Sigmoid colon (tissue), 4 donors: Measurements from ENCODE around the gene TRIM24.

Source experiments
- EP300 ChIP-seq, 4 donors: sonication (generic); formaldehyde crosslinking; IDR thresholded peaks; one replicate each; pipeline ENCODE4 v1.6.1; 2017; ENCODE audit warnings: antibody characterized with exemption in 4 of 4
- POLR2A ChIP-seq, 2 donors: fragments of 450-650 bp; IDR thresholded peaks; one replicate each; pipeline ENCODE4 v1.6.1; 2016; ENCODE audit warnings: antibody characterized with exemption in 2 of 2, mild to moderate bottlenecking in 2 of 2, moderate library complexity in 2 of 2
- POLR2AphosphoS5 ChIP-seq, 4 donors: sonication (generic); formaldehyde crosslinking; IDR thresholded peaks; one replicate each; pipeline ENCODE4 v1.6.1; 2017; ENCODE audit warnings: antibody characterized with exemption in 4 of 4
- TF ChIP-seq, protein P1 (sequence below), 4 experiments: fragments of 450-650 bp in 3 of 4; fragments of 200-600 bp in 1 of 4; IDR thresholded peaks; one replicate each; pipeline ENCODE4 v1.5.1; 2016 to 2019; ENCODE audit warnings: antibody characterized with exemption in 4 of 4, mild to moderate bottlenecking in 3 of 4, moderate library complexity in 2 of 4

DNA sequence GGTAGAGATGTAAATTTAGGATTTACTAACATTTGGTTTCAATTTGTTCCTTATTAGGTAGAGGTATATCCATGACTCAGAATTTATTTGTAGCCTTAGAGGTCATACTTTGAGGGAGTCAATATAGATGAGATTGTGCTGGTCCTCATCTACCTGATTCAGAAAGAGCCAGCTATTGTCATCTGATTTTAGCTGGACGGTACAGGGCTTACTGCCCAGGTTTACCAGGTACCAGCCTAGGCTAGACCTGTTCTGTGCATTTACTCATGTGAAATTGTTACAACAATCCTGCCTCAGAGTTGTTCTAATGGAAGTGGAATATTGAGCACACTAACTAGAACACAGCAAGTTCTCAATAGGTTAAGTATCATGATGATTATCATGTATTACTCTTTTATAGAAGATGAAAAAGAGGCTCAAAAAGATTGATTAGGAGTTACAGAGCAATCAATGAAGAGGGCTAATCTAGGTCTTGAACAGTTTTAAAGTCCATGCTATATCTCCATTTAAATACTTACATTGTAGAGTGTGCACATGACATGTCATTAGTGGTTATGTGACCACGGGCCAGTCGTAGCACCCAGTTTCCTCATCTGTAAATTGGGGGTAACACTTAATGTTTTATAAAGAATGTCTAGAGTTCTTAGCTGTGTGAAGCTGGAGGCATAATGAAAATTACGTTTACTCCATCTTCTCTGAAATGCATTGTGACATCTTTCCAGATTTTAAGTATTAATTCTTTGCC, 42.1 kb downstream of the TRIM24 start:
- TF ChIP-seq, protein P1, sequence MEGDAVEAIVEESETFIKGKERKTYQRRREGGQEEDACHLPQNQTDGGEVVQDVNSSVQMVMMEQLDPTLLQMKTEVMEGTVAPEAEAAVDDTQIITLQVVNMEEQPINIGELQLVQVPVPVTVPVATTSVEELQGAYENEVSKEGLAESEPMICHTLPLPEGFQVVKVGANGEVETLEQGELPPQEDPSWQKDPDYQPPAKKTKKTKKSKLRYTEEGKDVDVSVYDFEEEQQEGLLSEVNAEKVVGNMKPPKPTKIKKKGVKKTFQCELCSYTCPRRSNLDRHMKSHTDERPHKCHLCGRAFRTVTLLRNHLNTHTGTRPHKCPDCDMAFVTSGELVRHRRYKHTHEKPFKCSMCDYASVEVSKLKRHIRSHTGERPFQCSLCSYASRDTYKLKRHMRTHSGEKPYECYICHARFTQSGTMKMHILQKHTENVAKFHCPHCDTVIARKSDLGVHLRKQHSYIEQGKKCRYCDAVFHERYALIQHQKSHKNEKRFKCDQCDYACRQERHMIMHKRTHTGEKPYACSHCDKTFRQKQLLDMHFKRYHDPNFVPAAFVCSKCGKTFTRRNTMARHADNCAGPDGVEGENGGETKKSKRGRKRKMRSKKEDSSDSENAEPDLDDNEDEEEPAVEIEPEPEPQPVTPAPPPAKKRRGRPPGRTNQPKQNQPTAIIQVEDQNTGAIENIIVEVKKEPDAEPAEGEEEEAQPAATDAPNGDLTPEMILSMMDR (IDR thresholded peaks at IDR 0.05) = no peak
- TF ChIP-seq POLR2A (IDR thresholded peaks at IDR 0.05) = no peak
- TF ChIP-seq POLR2AphosphoS5 (IDR thresholded peaks at IDR 0.05) = no peak
- no peak for TF ChIP-seq EP300 (IDR thresholded peaks at IDR 0.05)
